Neural cell (in vitro differentiated cells): ENCODE results near the gene PARP3. TPM values are rescaled to one million over a fixed set of nuclear protein-coding genes. Genes with fewer than 3 reads are reported as not detected.

Experiments
- H2AFZ ChIP-seq: fragments of 200-600, 300-800 bp; sonication (generic), shearing (Covaris generic); 2 replicates; pipeline ENCODE4 v1.6.0; 2014; ENCODE audit warnings: low read depth, mild to moderate bottlenecking, antibody characterized with exemption, low read length, moderate library complexity
- H3F3A ChIP-seq: fragments of 200-600 bp; shearing (Covaris generic); 2 replicates; pipeline ENCODE4 v1.6.1; 2016; ENCODE audit warnings: mild to moderate bottlenecking, moderate library complexity, mixed read lengths, antibody characterized with exemption, low read length; ENCODE audit not compliant: insufficient read depth, poor library complexity, severe bottlenecking
- H3K27ac ChIP-seq: fragments of 200-600, 300-800 bp; sonication (generic), shearing (Covaris generic); 2 replicates; pipeline ENCODE4 v1.5.1; 2014; ENCODE audit warnings: mild to moderate bottlenecking, low read length, moderate library complexity
- H3K27me3 ChIP-seq: fragments of 300-800, 200-600 bp; sonication (generic), shearing (Covaris generic); 2 replicates; pipeline ENCODE4 v1.6.0; 2014; ENCODE audit warnings: mild to moderate bottlenecking, low read depth, low read length, moderate library complexity; ENCODE audit not compliant: insufficient read depth
- H3K36me3 ChIP-seq: fragments of 300-800, 200-600 bp; sonication (generic), shearing (Covaris generic); 2 replicates; pipeline ENCODE4 v1.5.1; 2014; ENCODE audit warnings: mild to moderate bottlenecking, antibody characterized with exemption, low read length, moderate library complexity; ENCODE audit not compliant: insufficient read depth
- H3K4me2 ChIP-seq: fragments of 300-800, 200-600 bp; sonication (generic), shearing (Covaris generic); 2 replicates; pipeline ENCODE4 v1.6.0; 2014; ENCODE audit warnings: mild to moderate bottlenecking, low read length
- H3K4me3 ChIP-seq: fragments of 300-800, 200-600 bp; sonication (generic), shearing (Covaris generic); 2 replicates; pipeline ENCODE4 v1.5.1; 2014; ENCODE audit warnings: mild to moderate bottlenecking, low read length, moderate library complexity
- H3K79me2 ChIP-seq: fragments of 200-600 bp; shearing (Covaris generic); replicated peaks from 2 replicates; pipeline ENCODE4 v1.6.0; 2014; ENCODE audit warnings: mild to moderate bottlenecking, low read length, moderate library complexity; ENCODE audit not compliant: insufficient read depth
- H3K9ac ChIP-seq: fragments of 300-800, 200-600 bp; sonication (generic), shearing (Covaris generic); 2 replicates; pipeline ENCODE4 v1.6.1; 2016; ENCODE audit warnings: mild to moderate bottlenecking, low read length, mixed read lengths
- H3K9me2 ChIP-seq: fragments of 200-600 bp; shearing (Covaris generic); 2 replicates; pipeline ENCODE4 v1.6.1; 2016; ENCODE audit warnings: mild to moderate bottlenecking, low read length, mixed read lengths; ENCODE audit not compliant: insufficient read depth
- H3K9me3 ChIP-seq: fragments of 200-600, 300-800 bp; sonication (generic), shearing (Covaris generic); 2 replicates; pipeline ENCODE4 v1.6.1; 2016; ENCODE audit warnings: mild to moderate bottlenecking, mixed run types, low read length, moderate library complexity, mixed read lengths
- H4K20me1 ChIP-seq: fragments of 200-600 bp; shearing (Covaris generic); 2 replicates; pipeline ENCODE4 v1.6.1; 2016; ENCODE audit warnings: mild to moderate bottlenecking, mixed run types; ENCODE audit not compliant: insufficient read depth
- CTCF ChIP-seq: fragments of 450-650 bp; IDR thresholded peaks from 2 replicates; pipeline ENCODE4 v1.5.1; 2014; ENCODE audit warnings: antibody characterized with exemption, mild to moderate bottlenecking, moderate library complexity; ENCODE audit not compliant: poor library complexity, severe bottlenecking
- EP300 ChIP-seq: fragments of 450-650 bp; conservative IDR thresholded peaks from 2 replicates; pipeline ENCODE4 v1.6.1; 2014; ENCODE audit warnings: antibody characterized with exemption, mild to moderate bottlenecking, moderate library complexity; ENCODE audit not compliant: poor library complexity, severe bottlenecking
- EZH2 ChIP-seq: fragments of 200-600, 300-800 bp; shearing (Covaris generic), sonication (generic); IDR thresholded peaks from 2 replicates; pipeline ENCODE4 v1.6.1; 2014; ENCODE audit warnings: antibody characterized with exemption, low read length, borderline replicate concordance, mild to moderate bottlenecking; ENCODE audit not compliant: insufficient read depth, poor library complexity, severe bottlenecking
- MXI1 ChIP-seq: fragments of 450-650 bp; conservative IDR thresholded peaks from 2 replicates; pipeline ENCODE4 v1.6.1; 2014; ENCODE audit warnings: antibody characterized with exemption, mild to moderate bottlenecking; ENCODE audit not compliant: poor library complexity, severe bottlenecking
- POLR2AphosphoS5 ChIP-seq: IDR thresholded peaks from 2 replicates; pipeline ENCODE4 v1.6.1; 2012
- RAD21 ChIP-seq: fragments of 450-650 bp; conservative IDR thresholded peaks from 2 replicates; pipeline ENCODE4 v1.6.1; 2014; ENCODE audit warnings: antibody characterized with exemption, mild to moderate bottlenecking, moderate library complexity
- SMC3 ChIP-seq: fragments of 450-650 bp; conservative IDR thresholded peaks from 2 replicates; pipeline ENCODE4 v1.6.1; 2014; ENCODE audit warnings: antibody characterized with exemption, mild to moderate bottlenecking, moderate library complexity; ENCODE audit not compliant: poor library complexity
- TAF1 ChIP-seq: IDR thresholded peaks from 2 replicates; pipeline ENCODE4 v1.6.1; 2012; ENCODE audit warnings: low read depth
- polyA plus RNA-seq: library from polyadenylated mRNA; depleted of rRNA; stranded (reverse); fragments of >200 nt; gene quantifications from 2 replicates; pipeline ENCODE4 v1.2.3, GENCODE V29; 2014
- TF ChIP-seq, protein P1 (sequence below): IDR thresholded peaks from 2 replicates; pipeline ENCODE4 v1.6.1; 2012; ENCODE audit warnings: borderline replicate concordance

Gene PARP3
- polyA plus RNA-seq, 1 donor from 2014 or later: 5.3 TPM

DNA sequence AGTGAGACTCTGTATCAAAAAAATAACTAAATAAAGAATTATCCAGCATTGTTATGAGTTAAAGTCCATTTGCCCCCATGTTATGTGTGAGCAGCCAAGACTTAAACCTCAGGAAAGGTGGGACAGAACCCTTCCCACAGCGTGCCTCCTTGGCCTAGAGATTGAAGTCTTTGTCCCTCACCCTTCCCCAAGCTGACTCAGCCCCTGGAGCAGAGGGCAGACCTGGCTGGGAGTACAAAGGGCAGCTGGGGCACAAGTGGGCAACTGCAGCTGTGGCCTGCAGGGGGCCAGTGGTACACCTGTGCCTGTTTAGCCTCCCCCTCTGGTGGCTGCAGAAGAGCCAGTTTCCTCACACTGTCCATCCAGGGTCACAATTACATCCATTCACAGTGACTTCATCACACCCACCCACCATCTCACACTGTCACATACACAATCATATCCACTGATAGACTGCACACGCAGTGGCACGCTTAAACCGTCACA, 40.2 kb downstream of the PARP3 start:
- Histone ChIP-seq H3K9me2 (no peaks in the 10 kb centered on the region), H3K36me3 (no peaks in the 10 kb centered on the region), H3K9ac (peak overlapping the region; percentile 46), H3K79me2 (no peaks in the 10 kb centered on the region), H3K27ac (no peak overlapping the region), H2AFZ (no peak overlapping the region), H3F3A (no peaks in the 10 kb centered on the region), H3K9me3 (no peaks in the 10 kb centered on the region), H3K4me3 (peak overlapping the region; percentile 59), H3K4me2 (no peak overlapping the region), H4K20me1 (no peaks in the 10 kb centered on the region), H3K27me3 (no peaks in the 10 kb centered on the region)
- peak; percentile 42 for TF ChIP-seq CTCF
- TF ChIP-seq, protein P1, sequence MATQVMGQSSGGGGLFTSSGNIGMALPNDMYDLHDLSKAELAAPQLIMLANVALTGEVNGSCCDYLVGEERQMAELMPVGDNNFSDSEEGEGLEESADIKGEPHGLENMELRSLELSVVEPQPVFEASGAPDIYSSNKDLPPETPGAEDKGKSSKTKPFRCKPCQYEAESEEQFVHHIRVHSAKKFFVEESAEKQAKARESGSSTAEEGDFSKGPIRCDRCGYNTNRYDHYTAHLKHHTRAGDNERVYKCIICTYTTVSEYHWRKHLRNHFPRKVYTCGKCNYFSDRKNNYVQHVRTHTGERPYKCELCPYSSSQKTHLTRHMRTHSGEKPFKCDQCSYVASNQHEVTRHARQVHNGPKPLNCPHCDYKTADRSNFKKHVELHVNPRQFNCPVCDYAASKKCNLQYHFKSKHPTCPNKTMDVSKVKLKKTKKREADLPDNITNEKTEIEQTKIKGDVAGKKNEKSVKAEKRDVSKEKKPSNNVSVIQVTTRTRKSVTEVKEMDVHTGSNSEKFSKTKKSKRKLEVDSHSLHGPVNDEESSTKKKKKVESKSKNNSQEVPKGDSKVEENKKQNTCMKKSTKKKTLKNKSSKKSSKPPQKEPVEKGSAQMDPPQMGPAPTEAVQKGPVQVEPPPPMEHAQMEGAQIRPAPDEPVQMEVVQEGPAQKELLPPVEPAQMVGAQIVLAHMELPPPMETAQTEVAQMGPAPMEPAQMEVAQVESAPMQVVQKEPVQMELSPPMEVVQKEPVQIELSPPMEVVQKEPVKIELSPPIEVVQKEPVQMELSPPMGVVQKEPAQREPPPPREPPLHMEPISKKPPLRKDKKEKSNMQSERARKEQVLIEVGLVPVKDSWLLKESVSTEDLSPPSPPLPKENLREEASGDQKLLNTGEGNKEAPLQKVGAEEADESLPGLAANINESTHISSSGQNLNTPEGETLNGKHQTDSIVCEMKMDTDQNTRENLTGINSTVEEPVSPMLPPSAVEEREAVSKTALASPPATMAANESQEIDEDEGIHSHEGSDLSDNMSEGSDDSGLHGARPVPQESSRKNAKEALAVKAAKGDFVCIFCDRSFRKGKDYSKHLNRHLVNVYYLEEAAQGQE: no peak

- no peaks in the 10 kb centered on the region for H3K36me3 ChIP-seq
- no peaks in the 10 kb centered on the region for H3K27me3 ChIP-seq
- no peaks in the 10 kb centered on the region for H3F3A ChIP-seq
- no peak within 1 kb of the TSS for H2AFZ ChIP-seq
- peak within 1 kb of the TSS; percentile 46 for H3K9ac ChIP-seq
- no peak within 1 kb of the TSS for H3K4me2 ChIP-seq
- no peaks in the 10 kb centered on the region for H4K20me1 ChIP-seq
- H3K27ac ChIP-seq: no peak within 1 kb of the TSS
- H3K9me2 ChIP-seq: no peaks in the 10 kb centered on the region
- TF ChIP-seq MXI1 (no peak), POLR2AphosphoS5 (no peak), TAF1 (no peak), CTCF (no peak), SMC3 (no peak), EP300 (no peak), EZH2 (no peak), RAD21 (no peak)
- TF ChIP-seq, protein P1: no peak
- peak within 1 kb of the TSS; percentile 59 for H3K4me3 ChIP-seq
- no peaks in the 10 kb centered on the region for H3K9me3 ChIP-seq
- H3K79me2 ChIP-seq: no peaks in the 10 kb centered on the region
Observed at GRCh38 chr3:51982838-51983577, 40.8 kb downstream of the PARP3 start, which contains the start of gene ACY1. Gene ACY1 (plus strand): TSS chr3:51983535. CDS start chr3:51984065, 530 bp downstream.
